Measurements from ENCODE around the gene RRP7A.

- TF ChIP-seq POLR2A (IDR thresholded peaks at IDR 0.05; ENCODE audit: low read length) (no peak), GATA1 (IDR thresholded peaks at IDR 0.05; ENCODE audit: low read depth, low read length) (no peak)
Measured at GRCh38 chr22:42560381-42560780, 40.8 kb upstream of the RRP7A start.

All from erythroblast (primary cell).